ENCODE results near the gene GPR4.

DNA sequence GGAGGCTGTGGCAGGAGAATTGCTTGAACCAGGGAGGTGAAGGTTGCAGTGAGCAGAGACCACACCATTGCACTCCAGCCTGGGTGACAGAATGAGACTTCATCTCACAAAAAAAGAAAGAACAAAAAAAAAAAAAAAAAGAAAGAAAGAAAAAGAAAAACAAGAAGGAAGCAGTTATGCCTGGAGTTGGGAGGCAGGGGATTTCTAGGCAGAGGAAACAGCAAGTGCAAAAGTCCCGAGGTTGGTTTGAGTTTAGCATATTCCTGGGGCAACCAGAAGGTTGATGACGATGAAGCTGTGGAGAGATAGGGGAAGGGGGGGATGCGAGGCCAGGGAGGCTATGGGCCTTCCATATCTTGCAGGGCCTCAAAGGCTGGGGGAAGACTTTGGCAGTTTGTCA lies 48.7 kb upstream of the GPR4 start:
- TF ChIP-seq EP300 (IDR thresholded peaks at IDR 0.05; ENCODE audit: borderline replicate concordance) (no peak), EGR1 (IDR thresholded peaks at IDR 0.05) (no peak), TCF12 (IDR thresholded peaks at IDR 0.05; ENCODE audit: low read depth) (no peak)
